GM19328 (cell line): ENCODE data around the gene ONECUT2.
"Not testable (repeated sequence)": the region's sequence is repeated elsewhere in the genome, so short reads cannot be mapped to it uniquely, and the experiment has no call there.

Experiments used
- ATAC-seq: cut with Tn5 transposase; IDR thresholded peaks from one replicate; pipeline ENCODE4 v1.9.1; 2021; ENCODE audit warnings: mild to moderate bottlenecking, moderate library complexity; ENCODE audit not compliant: unreplicated experiment

ONECUT2 gene

DNA sequence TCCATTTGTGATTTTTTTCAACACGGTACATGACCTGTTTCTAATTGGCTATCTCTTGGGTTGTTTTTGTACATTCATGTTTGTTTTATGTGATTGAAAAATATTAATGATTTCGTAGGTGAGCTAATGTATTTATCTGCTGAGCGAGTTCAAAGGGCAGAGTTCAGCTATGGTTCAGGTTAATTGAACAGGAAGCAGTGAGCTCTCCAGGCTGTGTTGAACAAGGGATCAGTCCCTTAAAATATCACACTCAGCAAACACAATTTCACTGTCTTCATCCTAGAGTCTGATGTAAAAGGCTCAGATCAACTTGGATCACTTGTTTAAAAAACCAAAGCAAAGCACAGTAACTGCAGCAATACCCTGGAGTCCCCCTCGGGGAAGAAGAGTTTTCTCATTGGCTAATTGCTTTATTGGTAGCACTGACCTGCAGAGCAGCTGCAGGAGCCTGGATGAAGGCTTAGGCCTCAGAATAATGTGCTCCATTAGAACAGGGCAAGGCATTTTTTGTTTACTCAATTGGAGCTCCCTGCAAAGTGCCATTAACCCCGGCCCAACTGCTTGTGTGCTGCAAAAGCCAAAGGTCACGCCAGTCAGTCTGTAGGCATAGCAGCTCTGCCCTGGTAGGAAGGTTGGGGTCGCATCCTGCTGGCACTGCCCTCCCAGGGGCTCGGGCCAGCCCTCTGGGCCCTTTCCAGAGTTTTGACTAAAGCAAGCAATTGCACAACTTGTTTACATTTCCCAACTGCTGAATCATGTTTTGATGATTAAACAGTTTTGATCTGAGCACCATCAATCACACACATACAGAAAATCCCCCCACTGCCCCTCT, 10.5 kb downstream of the ONECUT2 start:
- ATAC-seq = no peak

DNA sequence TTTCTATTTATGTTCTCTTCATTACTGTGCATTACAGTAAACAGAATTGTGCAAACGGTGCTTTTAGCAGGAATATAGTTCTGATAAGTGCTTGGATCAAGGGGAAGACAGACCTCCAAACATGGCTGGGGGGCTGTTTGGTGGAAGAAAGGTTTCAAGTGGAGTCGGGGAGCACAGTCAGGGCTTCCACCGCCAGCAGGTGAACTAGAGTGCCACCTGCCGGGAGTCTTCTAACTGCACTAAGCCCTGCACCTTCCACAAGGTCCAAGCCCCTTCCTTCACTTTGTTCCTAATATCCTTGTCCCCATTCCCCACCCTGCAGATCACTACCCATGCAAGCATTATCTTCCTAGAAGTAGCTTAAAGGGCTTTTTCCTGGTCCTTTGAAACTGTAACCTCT, 11.1 kb downstream of the ONECUT2 start:
- ATAC-seq = no peak

DNA sequence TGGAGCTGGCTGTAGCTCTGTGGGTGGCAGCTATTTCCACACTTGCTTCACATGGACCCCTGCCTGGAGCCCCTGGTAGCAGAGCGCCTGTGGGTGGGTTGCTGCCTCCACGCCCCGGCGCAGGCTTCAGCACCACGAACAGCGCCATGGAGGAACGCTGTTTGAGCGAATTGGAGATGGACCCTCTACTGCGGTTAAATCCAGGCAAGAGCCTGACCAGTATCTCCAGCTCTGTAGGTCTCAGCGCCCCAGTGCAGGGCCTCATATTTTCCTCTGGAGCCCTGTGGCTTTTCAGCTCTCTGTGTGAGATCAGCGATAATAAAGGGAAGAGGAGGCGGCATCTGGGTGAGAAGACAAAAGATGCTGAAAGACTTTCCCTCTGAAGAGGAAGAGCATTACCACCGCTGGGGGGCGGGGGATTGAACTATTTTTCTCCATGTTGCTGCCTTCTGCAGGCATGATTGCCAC, 12.0 kb downstream of the ONECUT2 start:
- ATAC-seq = no peak

DNA sequence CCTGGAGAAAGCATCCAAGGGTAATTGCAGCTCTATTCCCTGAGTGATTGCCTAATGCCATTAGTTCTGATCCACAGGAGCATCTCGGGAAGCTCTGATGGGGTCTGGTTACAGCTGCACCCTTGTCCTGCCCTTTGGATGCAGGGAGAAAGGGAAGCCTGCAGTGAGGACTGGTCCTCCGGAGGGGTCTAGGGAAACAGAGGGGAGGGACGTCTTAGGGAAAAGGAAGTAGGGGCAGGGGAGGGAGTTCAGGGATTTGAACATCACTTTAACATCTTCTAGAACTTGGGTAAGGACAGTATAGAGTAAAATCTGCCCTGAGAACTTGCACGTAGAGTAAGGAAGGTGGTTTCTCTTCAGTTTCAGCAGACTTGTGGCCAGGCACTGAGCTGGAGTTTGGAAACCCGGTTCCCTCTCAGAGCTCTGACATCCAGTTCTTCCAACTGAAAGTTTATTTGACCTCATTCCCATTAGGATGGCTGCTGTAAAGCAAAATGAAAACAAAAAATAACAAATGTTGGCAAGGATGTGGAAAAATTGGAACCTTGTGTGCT, 20.5 kb downstream of the ONECUT2 start:
- no peak for ATAC-seq

DNA sequence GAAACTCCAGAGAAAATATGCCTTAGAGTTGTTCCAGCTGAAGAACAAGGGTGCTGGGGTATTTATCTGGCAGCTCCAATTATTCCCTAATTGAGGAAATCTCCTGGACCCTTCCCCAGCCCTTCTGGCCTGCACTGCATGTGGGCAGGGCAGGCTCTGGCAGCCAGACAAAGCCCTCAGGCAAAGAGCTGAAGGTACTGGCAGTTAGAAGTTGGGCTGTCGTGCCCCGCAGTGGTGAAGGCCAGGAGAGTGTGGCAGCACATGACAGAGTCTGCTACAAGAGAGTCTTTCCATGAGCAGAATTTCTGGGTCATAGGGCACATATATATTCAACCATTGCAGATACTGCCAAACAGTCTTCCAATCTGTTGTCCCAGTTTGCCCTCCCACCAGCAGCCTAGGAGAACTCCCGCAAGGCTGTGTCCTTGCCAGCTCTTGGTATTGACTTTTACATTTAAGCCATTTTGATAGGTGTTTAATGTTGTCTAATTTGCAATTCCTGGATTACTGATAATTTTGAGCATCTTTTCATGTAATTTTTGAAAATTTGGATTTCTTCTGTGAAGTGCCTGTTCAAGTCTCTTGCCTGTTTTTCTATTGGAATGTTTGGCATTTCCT, 26.6 kb downstream of the ONECUT2 start:
- ATAC-seq = no peak

DNA sequence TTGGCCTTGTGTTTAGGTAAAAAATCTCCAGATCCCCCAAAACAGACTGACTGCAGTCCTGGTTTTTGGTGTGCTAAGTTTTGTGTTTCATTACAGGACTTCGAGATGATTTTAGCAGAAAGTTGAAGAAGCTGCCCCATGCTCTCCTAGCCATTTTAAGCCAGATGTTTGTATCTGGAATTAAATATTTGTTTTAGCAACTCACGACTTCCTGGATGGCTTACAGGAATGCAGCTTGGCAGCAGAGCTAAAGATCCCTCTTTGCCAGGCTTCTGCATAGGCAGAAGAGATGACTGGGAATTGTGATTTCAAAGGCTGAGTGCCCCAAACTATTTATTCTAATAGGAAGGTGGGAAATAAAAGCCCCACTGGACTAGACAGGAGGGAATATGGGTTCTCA, 31.1 kb downstream of the ONECUT2 start:
- no peak for ATAC-seq

DNA sequence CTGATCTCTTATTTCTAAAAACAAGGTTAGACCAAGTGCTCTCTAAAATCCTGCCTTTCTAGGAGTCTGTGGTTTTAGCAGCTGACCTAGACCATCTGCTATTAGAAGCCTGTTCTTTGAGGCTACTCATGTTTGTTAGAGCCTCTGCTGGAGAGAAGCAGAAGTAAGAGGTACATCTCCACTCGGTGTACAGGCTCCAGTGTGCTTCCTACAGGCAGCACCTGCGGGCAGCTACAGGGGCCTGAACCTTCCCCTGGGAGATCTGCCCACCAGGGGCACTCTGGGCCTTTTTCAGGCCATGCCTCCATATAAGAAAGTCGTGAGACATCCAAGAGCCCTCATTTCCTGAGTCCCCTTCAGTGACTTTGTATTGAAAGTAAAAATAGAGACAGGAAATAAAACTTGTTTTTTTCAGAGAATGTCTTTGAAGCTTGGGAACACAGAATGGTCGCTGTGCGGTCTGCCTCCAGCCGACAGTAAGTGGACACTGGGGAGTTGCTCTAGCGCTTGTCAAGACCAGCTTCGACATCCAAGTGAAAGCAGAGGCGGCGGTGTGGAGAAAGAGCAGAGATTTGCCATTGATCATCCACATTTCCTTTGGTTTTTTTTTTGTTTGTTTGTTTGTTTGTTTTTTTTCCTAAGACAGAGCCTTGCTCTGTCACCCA, 31.7 kb downstream of the ONECUT2 start:
- no peak for ATAC-seq

DNA sequence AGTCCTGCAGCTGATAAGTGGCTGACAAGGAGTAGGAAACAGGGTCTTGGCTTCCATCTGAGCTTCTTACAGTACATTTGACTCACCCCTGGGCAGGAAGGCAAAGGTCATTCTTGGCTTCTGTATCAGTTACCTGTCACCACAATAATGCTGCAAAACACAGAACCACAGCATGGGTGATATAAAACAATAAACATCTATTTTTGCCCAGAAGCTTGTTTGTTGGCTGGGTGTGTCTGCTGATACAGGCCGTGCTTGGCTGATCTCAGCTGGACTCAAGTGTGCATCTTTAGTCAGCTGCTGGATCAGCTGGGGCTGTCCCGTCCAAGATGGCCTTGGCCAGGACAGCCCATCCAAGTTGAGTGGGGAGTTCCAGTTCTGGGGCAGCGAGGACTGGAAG, 34.7 kb downstream of the ONECUT2 start:
- no peak for ATAC-seq

DNA sequence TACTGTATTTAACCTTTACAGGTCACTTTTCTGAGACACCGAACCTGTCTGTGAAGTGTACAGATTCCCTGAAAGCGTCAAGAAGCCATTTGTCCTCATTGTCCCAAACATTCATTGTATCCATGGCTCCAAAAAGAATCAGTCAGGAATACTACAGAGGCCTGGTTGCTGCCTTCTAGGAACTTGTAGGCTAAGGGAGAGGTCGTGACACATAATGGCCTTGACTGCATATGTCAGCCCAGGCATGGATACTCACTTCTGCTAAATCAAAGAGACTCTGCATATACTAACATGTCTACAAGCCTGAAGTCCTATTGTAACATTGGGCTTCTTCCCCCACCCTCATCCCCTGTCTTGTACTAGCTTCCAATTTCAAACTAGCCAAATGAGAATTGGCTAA, 40.2 kb downstream of the ONECUT2 start:
- no peak for ATAC-seq

DNA sequence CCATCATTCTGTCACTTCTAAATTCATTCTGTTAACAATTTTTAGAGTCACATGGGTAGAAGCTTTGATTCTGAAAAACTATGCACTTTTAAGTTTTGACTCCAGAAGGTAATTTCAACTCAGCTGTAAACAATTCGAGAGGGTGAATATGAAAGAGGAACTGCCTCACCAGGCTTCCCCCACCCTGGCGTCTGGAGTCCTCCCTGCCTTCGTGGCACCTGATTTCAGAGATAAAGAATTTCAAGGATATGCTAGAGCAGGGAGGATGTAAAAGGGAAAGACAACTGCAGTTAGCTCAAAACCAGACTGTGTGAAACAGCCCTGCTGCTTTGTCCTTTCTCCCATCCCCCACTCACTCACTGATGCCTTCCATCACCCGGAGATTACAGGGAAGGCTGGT, 40.7 kb downstream of the ONECUT2 start:
- ATAC-seq = no peak

DNA sequence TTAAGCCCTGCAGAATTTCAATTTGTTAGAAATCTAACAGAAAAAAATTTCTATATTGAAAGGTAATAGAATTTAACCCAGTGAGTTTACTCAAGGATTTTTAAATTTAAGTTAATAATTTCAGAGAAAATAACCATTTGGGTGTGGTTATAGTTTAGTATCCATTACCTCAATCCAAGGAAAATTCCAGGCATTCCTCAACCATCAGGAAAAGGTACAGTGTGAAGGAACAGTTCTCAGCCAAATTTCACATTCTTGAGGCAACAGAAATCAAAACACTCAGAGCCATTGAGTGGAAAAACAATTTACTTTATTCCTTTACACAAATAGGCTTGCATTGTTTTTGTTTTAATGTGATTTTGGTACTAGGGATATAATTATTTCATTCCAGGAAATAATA, 45.6 kb downstream of the ONECUT2 start:
- ATAC-seq = no peak

DNA sequence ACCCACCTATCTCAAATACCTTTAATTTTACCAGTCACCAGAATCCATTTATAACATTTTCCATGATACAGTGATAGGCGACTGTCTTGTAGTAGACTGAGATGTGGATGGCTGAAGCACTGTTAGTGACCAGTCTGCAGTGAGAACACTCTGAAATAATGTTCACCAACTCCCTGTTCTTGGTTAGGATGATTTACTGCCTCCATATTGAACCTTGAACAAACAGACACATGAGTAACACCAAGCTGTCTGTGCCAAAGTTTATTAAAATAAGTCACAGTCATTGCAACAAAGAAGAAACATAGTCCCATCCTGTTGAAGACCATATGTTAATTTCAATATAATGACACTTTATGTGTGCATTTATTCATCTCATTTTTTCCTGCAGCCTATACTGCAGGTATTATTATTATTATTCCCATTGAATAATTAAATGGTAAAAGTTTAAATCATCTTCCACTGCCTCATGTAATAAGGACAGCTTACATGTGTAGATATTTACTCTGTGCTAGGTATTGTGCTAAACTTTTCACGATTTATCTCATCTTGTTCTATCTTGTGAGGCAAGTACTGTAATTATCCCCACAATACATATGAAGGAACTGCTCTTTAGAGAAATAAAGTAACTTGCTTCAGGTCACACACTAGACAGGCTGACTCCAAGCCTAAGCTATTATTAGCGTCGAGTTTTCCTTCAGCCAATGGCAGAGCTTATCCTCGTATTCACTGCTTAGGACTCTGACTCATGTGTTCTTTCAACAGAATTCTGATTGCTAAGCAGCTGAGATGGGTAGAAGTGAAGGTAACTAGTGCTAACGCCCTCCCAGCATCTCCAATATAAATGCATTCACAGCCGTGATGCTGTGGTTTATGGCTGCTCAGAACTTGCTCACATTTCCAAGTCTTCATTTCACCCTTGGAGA, 62.5 kb downstream of the ONECUT2 start:
- ATAC-seq = no peak

DNA sequence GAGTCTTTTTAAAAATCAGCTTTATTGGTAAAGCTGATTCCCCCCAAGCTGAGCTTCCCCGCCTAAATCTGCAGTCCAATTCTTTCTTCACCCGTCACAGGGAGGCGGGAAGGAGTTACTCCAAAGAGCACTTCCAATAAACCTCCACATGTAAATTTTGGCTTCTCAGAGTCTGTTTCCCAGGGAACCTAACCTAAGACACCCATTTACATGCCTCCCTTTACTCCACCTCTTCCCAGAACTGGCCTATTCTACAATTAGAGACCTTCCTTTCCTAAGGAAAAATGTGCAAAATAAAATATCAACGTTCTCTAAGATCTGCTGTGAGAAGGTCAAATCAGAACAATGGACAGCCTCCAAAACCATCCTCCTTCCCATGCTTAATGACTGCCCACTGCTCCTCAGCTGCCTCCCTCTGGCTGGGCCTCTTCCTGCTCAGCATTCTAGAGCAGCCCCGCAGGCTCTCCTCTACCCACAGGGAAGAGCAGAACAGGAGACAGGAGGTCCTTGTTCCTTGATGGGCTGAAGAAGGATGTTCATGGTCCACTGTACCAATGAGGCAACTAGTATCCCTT, 63.6 kb downstream of the ONECUT2 start:
- no peak for ATAC-seq

DNA sequence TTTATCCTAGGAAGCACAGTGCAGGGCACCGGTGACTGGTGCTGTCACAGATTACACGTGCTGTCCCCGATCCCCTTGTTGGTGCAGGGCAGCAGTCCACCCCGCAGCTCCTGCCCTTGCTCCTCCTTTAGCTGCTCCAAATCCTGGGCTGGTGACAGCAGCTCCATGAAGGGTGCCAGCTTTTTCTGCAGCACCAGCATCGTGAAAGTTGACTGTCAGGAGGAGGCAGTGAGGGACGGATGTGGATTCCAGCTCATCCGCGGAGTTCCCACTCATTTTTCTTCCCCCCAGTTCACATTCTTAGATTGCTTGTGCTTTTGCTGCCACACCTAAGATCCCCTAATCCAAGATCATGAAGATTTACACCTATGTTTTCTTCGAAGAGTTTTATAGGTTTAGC, 67.5 kb downstream of the ONECUT2 start:
- no peak for ATAC-seq

DNA sequence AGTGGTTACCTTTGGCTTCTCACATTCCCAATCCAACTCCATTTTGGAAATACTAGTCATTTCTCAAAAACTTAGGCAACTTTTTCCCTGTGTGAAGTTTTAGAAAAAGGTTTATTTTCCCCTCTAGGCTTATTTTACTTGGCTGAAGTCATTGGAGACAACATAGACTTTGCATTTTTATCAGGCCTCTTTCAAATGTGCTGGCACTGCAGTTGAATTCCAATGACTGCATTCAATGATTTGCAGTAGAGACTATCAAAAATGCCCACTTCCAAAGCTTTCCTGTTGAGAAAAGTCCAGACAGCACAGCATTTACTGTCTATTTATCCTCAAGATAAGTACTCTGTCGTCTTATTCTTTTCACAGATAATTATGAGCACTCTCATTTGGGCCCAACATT, 70.1 kb downstream of the ONECUT2 start:
- ATAC-seq = no peak

DNA sequence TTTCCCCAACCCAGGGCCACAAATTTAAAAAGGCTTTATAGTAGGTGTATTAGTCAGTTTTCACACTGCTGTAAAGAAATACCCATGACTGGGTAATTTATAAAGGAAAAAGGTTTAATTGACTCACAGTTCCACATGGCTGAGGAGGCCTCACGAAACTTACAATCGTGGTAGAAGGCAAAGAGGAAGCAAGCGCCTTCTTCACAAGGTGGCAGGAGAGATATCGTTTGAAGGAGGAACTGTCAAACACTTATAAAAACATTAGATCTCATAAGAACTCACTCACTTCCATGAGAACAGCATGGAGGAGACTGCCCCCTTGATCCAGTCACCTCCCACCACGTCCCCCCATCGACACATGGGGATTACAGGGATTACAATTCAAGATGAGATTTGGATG, 80.9 kb downstream of the ONECUT2 start:
- ATAC-seq = no peak

DNA sequence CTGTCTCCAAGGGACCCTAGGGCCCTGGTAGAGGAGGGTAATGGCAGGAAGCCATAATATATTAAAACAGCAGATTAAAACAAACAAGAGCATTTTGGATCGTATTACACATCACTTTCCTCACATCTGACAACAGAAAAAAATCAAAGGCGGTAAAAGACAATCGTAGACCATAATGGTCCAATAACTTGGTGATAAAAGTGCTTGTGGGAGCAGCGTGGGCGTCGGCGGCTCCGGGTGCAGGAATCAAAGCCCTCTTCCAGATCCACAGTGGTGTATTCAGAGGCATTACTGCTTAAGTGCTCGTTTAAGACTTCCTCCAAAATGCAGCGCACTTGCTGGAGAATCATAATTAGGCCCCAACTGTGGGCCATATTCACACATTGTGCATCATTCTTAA, 83.4 kb downstream of the ONECUT2 start:
- no peak for ATAC-seq

DNA sequence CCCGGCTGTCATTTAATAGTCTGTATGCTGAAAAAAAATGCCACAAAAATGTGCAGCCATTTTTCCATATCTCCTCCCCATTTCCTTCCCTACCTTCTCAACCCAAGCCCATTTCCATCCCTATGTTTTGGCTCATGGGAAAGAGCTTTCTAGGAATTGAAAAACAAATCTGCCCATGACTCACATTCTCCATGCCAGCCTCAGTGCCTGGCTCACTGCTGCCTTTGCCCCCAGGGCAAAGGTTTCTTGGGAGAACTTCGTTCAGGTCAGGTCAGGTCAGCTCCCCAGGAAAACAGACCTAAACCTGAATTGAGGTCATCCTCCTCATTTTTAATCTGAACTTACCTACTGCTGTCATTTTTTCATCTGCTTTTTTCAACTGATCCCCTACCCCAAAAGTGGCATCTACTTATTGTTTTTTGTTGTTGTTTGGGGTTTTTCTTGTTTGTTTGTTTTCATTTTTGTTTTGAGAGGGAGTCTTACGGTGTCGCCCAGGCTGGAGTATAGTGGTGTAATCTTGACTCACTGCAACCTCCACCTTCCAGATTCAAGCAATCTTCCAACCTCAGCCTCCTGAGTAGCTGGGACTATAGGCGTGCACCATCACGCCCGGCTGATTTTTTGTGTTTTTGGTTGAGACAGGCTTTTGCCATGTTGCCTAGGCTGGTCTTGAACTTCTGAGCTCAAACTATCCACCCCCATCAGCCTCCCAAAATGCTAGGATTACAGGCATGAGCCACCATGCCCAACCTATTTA, 84.7 kb downstream of the ONECUT2 start:
- ATAC-seq = no peak

DNA sequence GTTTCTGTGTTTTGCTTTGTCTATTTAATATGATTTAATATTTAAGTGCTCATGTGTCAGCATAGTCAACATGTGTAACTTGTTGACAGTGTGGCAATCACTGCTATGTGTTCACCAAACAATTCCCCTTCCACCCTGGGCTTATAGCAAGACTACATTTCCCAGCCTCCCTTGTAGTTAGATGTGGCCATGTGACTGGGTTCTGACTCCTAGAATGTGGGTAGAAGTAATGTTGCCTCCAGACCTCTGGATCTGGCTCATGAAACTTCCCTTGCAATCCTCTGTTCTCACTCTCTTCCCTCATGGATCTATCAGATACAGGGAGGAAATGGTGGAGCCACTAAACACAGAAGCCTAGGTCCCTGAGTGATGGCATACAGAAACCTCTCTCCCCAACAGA, 87.2 kb downstream of the ONECUT2 start:
- ATAC-seq = not testable (repeated sequence)
